WI38 (cell line): ENCODE data around the gene DRAM2.

Experiments
- H3K4me3 ChIP-seq: 2 replicates; pipeline ENCODE4 v1.5.1; 2011; ENCODE audit warnings: low read depth, mild to moderate bottlenecking, control low read depth, low read length
- TF ChIP-seq, protein P1 (sequence below): IDR thresholded peaks from 2 replicates; pipeline ENCODE4 v1.5.1; 2012; ENCODE audit warnings: low read depth, mild to moderate bottlenecking, control low read depth, low read length

DRAM2 gene

DNA sequence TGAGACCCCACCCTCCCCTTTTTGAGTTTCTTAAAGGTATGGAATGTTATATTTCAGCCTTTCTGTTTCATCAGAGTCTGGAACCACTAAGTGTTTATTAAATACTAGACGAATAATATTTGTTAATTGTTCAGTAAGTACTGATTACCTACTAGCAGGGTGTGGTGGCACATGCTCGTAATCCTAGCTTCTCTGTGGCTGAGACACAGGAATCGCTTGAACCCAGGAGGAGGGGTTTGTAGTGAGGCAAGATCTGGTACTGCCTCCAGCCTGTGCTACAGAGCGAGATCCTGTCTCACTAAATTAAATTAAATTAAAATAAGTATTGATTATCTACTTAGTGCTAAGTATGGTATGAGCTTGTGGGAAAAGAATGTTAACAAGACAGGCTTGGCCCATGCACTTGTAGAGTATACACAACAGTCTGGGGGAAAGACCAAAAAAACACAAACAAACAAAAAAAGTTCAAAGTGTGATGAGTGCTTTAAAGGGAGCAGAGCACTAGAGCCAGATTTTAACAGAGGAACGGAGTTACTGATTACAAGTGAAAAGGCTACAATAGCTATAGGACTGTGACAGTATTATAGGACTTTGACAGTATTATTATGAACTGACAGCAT lies 2.6 kb upstream of the DRAM2 start:
- H3K4me3 ChIP-seq, result no peak overlapping the region
- TF ChIP-seq, protein P1, sequence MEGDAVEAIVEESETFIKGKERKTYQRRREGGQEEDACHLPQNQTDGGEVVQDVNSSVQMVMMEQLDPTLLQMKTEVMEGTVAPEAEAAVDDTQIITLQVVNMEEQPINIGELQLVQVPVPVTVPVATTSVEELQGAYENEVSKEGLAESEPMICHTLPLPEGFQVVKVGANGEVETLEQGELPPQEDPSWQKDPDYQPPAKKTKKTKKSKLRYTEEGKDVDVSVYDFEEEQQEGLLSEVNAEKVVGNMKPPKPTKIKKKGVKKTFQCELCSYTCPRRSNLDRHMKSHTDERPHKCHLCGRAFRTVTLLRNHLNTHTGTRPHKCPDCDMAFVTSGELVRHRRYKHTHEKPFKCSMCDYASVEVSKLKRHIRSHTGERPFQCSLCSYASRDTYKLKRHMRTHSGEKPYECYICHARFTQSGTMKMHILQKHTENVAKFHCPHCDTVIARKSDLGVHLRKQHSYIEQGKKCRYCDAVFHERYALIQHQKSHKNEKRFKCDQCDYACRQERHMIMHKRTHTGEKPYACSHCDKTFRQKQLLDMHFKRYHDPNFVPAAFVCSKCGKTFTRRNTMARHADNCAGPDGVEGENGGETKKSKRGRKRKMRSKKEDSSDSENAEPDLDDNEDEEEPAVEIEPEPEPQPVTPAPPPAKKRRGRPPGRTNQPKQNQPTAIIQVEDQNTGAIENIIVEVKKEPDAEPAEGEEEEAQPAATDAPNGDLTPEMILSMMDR, result no peak

- TF ChIP-seq, protein P1, result no peak
These were observed 1.6 kb upstream of the DRAM2 start for GRCh38 chr1:111141245-111142220.

GRCh38 chr1:111140680-111140967 lies 731 bp upstream of the DRAM2 start:
- TF ChIP-seq, protein P1, result no peak
- H3K4me3 ChIP-seq, result peak overlapping the region; percentile 94

More at GRCh38 chr1:111141245-111142220, 1.6 kb upstream of the DRAM2 start:
- peak overlapping the region; percentile 94 for H3K4me3 ChIP-seq

- H3K4me3 ChIP-seq, result peak overlapping the region; percentile 94
- TF ChIP-seq, protein P1, result no peak
These were observed 453 bp downstream of the DRAM2 start for GRCh38 chr1:111139324-111139955.

GRCh38 chr1:111133866-111134265 lies 6.0 kb downstream of the DRAM2 start:
- TF ChIP-seq, protein P1, result no peak
- no peak overlapping the region for H3K4me3 ChIP-seq

- TF ChIP-seq, protein P1, result no peak
- H3K4me3 ChIP-seq, result no peak overlapping the region
These were observed 8.2 kb downstream of the DRAM2 start for GRCh38 chr1:111131693-111132092.
